Erythroblast (primary cell): ENCODE data around the gene ABCA7.
"Not testable (repeated sequence)": the region's sequence is repeated elsewhere in the genome, so short reads cannot be mapped to it uniquely, and the experiment has no call there.

Experiments used
- DNase-seq, 2 experiments: peaks; one replicate each; lab custom pipeline; 2025; lab: John Stamatoyannopoulos, UW
- GATA1 ChIP-seq: IDR thresholded peaks from 2 replicates; pipeline ENCODE4 v1.6.1; 2011; ENCODE audit warnings: low read depth, mild to moderate bottlenecking, control low read depth, low read length, moderate library complexity
- POLR2A ChIP-seq: IDR thresholded peaks from 2 replicates; pipeline ENCODE4 v1.6.1; 2011; ENCODE audit warnings: mild to moderate bottlenecking, low read length

The ABCA7 gene

DNA sequence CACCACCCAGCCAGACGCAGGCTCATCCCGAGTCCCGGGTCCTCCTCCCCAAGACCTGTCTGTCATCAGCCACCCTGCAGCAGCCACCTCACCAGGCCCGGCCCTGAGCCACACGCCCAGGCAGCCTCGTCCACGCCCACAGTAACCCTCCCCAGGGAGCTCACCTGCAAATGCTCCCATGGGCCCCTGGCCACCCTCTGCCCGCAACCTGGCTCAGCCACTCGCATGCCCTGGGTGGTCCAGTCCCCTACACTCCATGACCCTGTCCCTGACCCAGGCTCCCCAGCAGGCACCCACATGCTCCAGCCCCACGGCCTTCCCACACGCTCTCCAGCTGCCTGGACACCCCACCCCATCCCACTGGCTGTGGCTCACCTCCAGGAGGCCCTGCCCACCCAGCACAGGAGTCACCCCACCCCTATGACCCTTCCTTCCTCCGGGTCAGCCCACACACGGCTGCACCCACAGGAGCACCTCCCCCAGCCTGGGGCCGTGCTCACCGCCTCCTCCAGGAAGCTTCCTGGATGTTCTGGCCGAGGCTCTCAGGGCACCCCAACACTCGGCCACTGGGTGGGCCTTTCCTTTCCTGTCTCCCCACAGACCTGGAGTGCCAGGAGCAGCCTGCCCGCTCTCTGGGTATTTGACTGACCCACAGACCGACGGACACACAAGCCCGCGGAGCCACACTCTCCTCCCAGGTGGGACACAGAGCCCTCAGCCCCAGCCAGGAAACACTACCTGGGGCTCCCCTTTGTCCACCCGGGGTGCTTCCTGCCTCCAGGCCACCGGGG, 22.6 kb upstream of the ABCA7 start:
- no peak for DNase-seq
- no peak for TF ChIP-seq POLR2A
- TF ChIP-seq GATA1, result no peak

- DNase-seq, result no peak
- TF ChIP-seq POLR2A, result no peak
- no peak for TF ChIP-seq GATA1
Observed at GRCh38 chr19:1017906-1018305, 22.0 kb upstream of the ABCA7 start.

DNA sequence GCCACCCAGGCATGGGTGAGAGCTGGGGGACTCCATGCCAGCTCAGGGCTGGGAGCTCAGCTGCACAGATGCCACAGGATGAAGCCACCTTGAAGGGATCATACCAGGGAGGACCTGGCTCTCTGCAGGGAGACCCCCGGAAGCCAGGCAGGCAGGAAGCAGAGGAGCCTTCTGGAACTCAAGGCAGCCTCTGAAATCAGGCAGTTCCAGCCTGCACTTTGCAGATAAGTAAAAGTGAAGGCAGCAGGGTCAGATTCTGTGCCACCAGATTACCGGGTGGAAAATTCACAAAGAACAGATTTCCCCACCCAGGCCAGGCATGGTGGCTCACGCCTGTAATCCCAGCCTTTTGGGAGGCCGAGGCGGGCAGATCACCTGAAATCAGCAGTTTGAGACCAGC, 21.5 kb upstream of the ABCA7 start:
- DNase-seq, result peak; percentile 65 to 79
- no peak for TF ChIP-seq GATA1
- TF ChIP-seq POLR2A, result no peak

DNA sequence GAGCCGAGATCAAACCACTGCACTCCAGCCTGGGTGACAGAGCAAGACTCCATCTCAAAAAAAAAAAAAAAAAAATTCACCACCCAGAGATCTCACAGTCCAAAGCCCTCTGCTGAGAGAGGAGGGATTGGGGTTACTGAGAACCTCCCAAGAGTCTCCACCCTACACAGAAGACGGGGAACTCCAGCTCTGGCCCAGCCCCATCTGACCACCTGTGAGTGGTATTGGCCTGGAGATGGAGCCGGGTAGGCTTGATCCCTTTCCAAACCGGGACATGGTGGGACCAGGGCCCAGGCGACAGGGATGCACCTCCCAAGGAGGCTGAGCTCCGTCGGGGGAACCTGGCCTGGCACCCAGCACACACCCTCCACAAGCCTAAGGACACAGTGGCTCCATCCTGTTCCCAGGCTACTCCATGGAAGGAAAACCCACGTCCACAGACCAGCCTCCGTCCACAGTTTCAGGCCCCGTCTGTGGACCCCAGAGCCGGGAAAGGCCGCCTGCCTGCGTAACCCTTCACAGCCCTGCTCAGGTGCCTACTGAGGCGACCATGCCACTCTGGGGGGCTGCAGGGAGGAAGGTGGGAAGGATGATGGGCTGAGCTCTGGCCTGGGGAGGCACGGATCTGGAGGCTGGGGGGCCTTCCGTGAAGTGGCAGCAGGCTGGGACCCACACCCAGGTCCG, 20.8 kb upstream of the ABCA7 start:
- TF ChIP-seq GATA1 (no peak), POLR2A (no peak)
- DNase-seq, result no peak

- no peak for TF ChIP-seq POLR2A
- no peak for TF ChIP-seq GATA1
- no peak for DNase-seq
Observed at GRCh38 chr19:1019616-1019961, 20.3 kb upstream of the ABCA7 start.

DNA sequence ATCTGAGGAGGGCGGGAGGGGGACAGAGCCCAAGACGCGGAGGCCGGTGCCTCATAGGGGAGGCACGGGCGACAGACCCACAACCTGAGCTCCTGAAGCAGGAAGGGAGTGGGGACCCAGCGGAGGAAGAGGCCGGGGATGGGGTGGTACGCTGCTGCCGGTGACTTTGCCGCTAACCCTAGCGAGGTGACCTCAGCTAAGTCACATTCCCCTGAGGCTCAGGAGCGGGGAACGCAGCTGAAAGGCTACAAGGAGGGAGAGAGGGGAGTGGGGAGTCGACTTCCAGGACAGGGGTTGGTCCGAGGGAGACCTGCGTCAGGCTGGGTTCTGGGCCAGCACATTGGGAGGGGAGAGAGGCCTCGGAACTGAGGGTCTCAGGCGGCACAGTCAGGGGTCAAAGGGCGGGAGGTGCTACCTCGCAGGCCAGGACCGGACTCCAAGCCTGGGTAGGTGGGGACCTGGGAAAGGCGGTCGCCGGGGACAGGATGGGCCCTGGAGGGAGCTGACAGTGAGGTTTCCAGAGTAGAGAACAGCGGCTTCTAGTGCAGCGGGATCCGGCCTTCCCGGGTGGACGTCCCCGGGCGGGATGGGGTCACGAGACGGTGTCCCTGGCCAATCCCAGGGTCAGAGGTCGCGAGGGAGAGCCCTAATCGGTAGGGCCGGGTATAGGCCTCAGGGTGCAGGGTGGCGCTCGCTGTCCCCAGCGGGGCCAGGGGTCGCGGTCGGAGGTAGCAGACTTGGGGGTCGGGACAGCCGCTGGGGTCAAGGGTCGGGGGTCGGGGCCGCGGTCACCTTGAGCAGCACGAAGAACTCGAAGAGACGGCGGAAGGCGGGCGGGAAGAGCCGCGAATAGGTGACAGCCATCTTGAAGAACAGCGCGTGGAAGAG, 19.7 kb upstream of the ABCA7 start:
- TF ChIP-seq POLR2A, result no peak
- TF ChIP-seq GATA1, result no peak
- DNase-seq, result peak; percentile 59 to 61

DNA sequence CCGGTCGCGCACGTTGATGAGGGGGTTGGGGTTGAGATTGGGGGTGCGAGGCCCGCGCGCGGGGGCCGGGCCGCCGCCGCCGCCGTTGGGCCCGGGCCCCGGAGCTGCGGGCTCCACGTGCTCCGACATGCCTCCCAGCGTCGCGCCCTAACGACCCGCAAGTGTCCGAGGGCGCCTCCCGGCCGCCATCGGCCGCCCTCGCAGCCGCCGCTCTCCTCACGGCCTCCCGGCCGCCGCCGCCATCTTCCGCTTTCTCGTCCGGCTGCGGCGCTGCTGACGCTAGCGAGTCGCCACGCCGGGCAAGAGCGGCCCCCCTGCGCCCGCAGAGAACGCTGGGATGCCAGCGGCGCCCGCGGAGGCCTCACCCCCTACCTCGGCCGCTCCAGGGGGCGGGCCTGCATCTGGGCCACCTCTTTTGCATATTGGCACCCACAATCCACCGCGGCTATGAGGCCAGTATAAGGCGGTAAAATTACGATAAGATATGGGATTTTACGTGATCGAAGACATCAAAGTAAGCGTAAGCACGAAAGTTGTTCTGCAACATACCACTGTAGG, 19.0 kb upstream of the ABCA7 start, which contains the start of gene TMEM259:
TMEM259 (minus strand) TSS at position 256 of the 558 bp plus-strand sequence; CDS start at position 129, 127 bp downstream.
- no peak for TF ChIP-seq POLR2A
- no peak for TF ChIP-seq GATA1
- peak; percentile 98 to 99 for DNase-seq

DNA sequence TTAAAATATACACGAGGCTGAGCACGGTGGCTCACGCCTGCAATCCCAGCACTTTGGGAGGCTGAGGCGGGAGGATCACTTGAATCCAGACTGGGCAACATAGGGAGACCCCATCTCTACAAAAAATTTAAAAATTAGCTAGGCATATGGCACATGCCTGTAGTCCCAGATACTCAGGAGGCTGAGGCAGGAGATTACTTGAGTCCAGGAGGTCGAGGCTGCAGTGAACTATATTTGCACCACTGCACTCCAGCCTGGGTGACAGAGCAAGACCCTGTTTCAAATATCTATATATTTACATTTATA, 16.1 kb upstream of the ABCA7 start:
- DNase-seq, result not testable (repeated sequence)

DNA sequence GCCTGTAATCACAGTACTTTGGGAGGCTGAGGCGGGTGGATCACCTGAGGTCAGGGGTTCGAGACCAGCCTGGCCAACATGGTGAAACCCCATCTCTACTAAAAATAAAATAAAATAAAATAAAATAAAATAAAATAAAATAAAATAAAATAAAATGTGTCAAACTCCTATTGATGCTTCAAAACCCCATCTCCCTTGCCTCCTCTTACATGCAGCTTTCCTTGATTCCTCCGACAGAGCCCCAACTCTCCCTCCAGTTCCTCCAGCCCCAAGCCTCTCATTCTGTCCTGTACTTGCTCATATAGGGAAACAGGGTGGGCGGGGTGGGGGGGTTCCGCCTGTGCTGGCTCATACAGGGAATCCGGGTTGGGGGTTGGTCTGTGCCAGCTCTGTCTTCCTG, 14.8 kb upstream of the ABCA7 start:
- DNase-seq, result not testable (repeated sequence)

DNA sequence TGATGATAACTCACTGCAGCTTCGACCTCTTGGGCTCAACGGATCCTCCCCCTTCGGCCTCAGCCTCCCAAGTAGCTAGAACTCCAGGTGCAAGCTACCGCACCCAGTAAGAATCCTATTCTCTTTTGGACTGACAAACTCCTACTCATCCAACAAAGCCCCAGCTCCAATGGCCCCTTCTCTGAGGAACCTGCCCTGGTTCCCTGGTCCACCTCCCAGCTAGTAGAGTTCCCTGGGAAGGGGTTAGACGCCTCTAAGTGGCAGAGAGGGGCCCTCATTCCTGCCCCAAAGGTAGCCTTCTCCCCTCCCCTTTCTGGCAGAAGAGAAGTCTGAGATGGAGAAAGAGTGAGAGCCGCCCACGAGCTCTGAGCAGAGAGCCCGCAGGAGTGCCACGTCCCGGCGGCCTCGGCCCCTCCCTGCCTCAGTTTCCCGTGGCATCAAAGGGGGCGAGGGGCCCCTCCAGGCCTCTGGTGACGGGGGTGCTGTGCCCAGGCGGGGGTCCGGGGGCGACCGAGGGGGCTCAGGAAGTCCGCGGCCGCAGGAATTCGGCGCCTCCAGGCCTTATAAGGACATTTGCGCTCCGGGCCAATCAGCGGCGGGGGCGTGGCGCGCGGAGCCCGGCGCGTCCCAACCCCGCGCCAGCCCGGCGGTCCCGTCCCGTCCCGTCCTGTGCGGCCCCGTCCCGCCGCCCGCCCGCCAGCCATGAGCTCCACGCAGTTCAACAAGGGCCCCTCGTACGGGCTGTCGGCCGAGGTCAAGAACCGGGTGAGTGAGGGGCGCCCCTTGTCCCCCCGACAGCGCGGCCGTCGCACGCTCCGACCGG, 13.7 kb upstream of the ABCA7 start, which contains the start of gene CNN2:
CNN2 (plus strand) TSS at position 649 of the 823 bp plus-strand sequence; CDS start at position 703, 54 bp downstream.
- DNase-seq, result peak; percentile 76 to 83
- TF ChIP-seq POLR2A, result peak; percentile 41
- no peak for TF ChIP-seq GATA1

- TF ChIP-seq POLR2A, result no peak
- no peak for TF ChIP-seq GATA1
- DNase-seq, result peak; percentile 50 to 52
Observed at GRCh38 chr19:1026783-1027649, 12.9 kb upstream of the ABCA7 start.

DNA sequence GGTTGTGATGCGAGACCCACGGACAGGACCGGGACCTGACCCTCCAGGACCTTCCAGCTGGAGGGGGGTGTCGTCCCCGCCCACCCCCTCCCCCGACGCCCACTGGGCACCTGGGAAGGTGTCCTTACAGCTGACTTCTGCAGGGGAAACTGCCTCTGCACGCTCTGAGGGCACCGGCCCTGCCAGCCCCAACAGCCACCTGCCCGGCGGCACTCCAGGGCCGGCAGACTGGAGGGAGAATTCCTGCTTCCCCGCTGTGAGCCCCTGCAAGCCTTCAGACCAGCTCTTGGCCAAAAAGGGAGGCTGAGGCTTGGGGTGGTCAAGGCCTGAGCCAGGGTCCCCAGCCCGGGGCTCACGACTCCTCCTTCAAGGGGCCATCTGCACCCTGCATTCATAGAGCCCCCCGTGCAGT, 12.3 kb upstream of the ABCA7 start:
- no peak for DNase-seq
- TF ChIP-seq POLR2A (no peak), GATA1 (no peak)
